Measurements from ENCODE around the gene ETV3.

- TF ChIP-seq POLR2A (IDR thresholded peaks at IDR 0.05; ENCODE audit: borderline replicate concordance, extremely low read depth, insufficient read depth, insufficient read length): no peak
- TF ChIP-seq ATF3 (IDR thresholded peaks at IDR 0.05): no peak
- TF ChIP-seq EZH2 (IDR thresholded peaks at IDR 0.05): no peak
- TF ChIP-seq, protein P1, sequence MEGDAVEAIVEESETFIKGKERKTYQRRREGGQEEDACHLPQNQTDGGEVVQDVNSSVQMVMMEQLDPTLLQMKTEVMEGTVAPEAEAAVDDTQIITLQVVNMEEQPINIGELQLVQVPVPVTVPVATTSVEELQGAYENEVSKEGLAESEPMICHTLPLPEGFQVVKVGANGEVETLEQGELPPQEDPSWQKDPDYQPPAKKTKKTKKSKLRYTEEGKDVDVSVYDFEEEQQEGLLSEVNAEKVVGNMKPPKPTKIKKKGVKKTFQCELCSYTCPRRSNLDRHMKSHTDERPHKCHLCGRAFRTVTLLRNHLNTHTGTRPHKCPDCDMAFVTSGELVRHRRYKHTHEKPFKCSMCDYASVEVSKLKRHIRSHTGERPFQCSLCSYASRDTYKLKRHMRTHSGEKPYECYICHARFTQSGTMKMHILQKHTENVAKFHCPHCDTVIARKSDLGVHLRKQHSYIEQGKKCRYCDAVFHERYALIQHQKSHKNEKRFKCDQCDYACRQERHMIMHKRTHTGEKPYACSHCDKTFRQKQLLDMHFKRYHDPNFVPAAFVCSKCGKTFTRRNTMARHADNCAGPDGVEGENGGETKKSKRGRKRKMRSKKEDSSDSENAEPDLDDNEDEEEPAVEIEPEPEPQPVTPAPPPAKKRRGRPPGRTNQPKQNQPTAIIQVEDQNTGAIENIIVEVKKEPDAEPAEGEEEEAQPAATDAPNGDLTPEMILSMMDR (IDR thresholded peaks at IDR 0.05 in 2 of 3, conservative IDR thresholded peaks at IDR 0.05 in 1 of 3; ENCODE audit: borderline replicate concordance in 1 of 3, insufficient read depth in 1 of 3, low read depth in 2 of 3, low read length in 2 of 3): peak; percentile 73 to 98 (median 90)
- TF ChIP-seq MAX (IDR thresholded peaks at IDR 0.05): no peak
- no peak for TF ChIP-seq CBX3 (IDR thresholded peaks at IDR 0.05; ENCODE audit: low read depth)
- no peak for TF ChIP-seq EGR1 (IDR thresholded peaks at IDR 0.05; ENCODE audit: low read depth)
- no peak for TF ChIP-seq EZH2phosphoT487 (IDR thresholded peaks at IDR 0.05; ENCODE audit: borderline replicate concordance)
- TF ChIP-seq, protein P2, sequence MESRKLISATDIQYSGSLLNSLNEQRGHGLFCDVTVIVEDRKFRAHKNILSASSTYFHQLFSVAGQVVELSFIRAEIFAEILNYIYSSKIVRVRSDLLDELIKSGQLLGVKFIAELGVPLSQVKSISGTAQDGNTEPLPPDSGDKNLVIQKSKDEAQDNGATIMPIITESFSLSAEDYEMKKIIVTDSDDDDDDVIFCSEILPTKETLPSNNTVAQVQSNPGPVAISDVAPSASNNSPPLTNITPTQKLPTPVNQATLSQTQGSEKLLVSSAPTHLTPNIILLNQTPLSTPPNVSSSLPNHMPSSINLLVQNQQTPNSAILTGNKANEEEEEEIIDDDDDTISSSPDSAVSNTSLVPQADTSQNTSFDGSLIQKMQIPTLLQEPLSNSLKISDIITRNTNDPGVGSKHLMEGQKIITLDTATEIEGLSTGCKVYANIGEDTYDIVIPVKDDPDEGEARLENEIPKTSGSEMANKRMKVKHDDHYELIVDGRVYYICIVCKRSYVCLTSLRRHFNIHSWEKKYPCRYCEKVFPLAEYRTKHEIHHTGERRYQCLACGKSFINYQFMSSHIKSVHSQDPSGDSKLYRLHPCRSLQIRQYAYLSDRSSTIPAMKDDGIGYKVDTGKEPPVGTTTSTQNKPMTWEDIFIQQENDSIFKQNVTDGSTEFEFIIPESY (IDR thresholded peaks at IDR 0.05; ENCODE audit: extremely low read depth, insufficient replicate concordance, low read length): no peak
- TF ChIP-seq ZNF274 (IDR thresholded peaks at IDR 0.05; ENCODE audit: low read depth, low read length): no peak
- TF ChIP-seq CEBPB (IDR thresholded peaks at IDR 0.05; ENCODE audit: low read depth): no peak
- no peak for TF ChIP-seq SP1 (IDR thresholded peaks at IDR 0.05; ENCODE audit: low read depth)
- TF ChIP-seq SIN3A (IDR thresholded peaks at IDR 0.05; ENCODE audit: low read depth): no peak
- no peak for TF ChIP-seq POLR2AphosphoS5 (IDR thresholded peaks at IDR 0.05; ENCODE audit: low read depth, low read length)
These were observed 25.3 kb upstream of the ETV3 start for GRCh38 chr1:157163273-157164127.
